MCF 10A (cell line): ENCODE measurements around the gene METRNL. TPM values are rescaled to one million over a fixed set of nuclear protein-coding genes. Genes with fewer than 3 reads are reported as not detected.

ENCODE experiments used
- BruUV-seq: library from RNA; stranded (reverse); fragments of 400-500 nt; replicated peaks from 2 replicates; lab custom pipeline; 2021; lab: Mats Ljungman, UMichigan
- CTCF ChIA-PET: fragments of 300-600 bp; sonication (Branson Sonifier 250); formaldehyde crosslinking; extraction: SDS; loops from one replicate; lab custom pipeline; 2021; ENCODE audit warnings: antibody characterized with exemption, inconsistent platforms; lab: Yijun Ruan, JAX
- POLR2A ChIA-PET: fragments of 300-600, 350-650 bp; sonication (Branson Sonifier 250); formaldehyde crosslinking; extraction: SDS; loops from one replicate; lab custom pipeline; 2020; ENCODE audit warnings: antibody characterized with exemption, inconsistent platforms; lab: Yijun Ruan, JAX
- DNase-seq: peaks from one replicate; pipeline ENCODE4 v3.0.0-alpha.2; 2018; ENCODE audit not compliant: unreplicated experiment
- H3K27ac Mint-ChIP-seq: one replicate; pipeline ENCODE4 v1.8.0; 2022; ENCODE audit warnings: mild to moderate bottlenecking, low read depth, mixed read lengths; ENCODE audit not compliant: unreplicated experiment
- H3K27me3 Mint-ChIP-seq: one replicate; pipeline ENCODE4 v1.8.0; 2022; ENCODE audit warnings: mixed read lengths; ENCODE audit not compliant: insufficient read depth, unreplicated experiment
- H3K36me3 Mint-ChIP-seq: one replicate; pipeline ENCODE4 v1.8.0; 2022; ENCODE audit warnings: mild to moderate bottlenecking, moderate library complexity, mixed read lengths; ENCODE audit not compliant: insufficient read depth, unreplicated experiment
- H3K4me1 Mint-ChIP-seq: one replicate; pipeline ENCODE4 v1.8.0; 2022; ENCODE audit warnings: mixed read lengths; ENCODE audit not compliant: insufficient read depth, unreplicated experiment
- H3K4me3 Mint-ChIP-seq: one replicate; pipeline ENCODE4 v1.8.0; 2022; ENCODE audit warnings: mild to moderate bottlenecking, moderate library complexity, mixed read lengths; ENCODE audit not compliant: unreplicated experiment
- H3K9me3 Mint-ChIP-seq: one replicate; pipeline ENCODE4 v1.8.0; 2022; ENCODE audit warnings: mixed read lengths; ENCODE audit not compliant: unreplicated experiment
- CTCF ChIP-seq: fragments of 200-600 bp; IDR thresholded peaks from one replicate; pipeline ENCODE4 v1.8.0; 2022; ENCODE audit warnings: antibody characterized with exemption, mild to moderate bottlenecking; ENCODE audit not compliant: unreplicated experiment
- intact Hi-C: fragments of 100-400 bp; cut with micrococcal nuclease; formaldehyde crosslinking; loops from 2 replicates; pipeline ENCODE4 v1.14.1; 2022
- total RNA-seq: library from RNA; stranded (reverse); gene quantifications from 2 replicates; pipeline ENCODE4 v1.2.3, GENCODE V29; 2022

The METRNL gene
- total RNA-seq, 1 experiment from 2014 or later = 14.5 TPM

- intact Hi-C loops = no loop called here
- H3K9me3 Mint-ChIP-seq = peaks cover 16% of the 10 kb centered on the region
- H3K36me3 Mint-ChIP-seq = no peaks in the 10 kb centered on the region
- no peak overlapping the region for H3K27ac Mint-ChIP-seq
- BruUV-seq = no TSS peak
- H3K4me1 Mint-ChIP-seq = no peaks in the 10 kb centered on the region
- no peak for TF ChIP-seq CTCF
- CTCF ChIA-PET = interaction anchor here (0.8 kb wide), 1 partner anchor 322 kb away, joined by 6 read pairs; no protein-coding TSS in a partner anchor
- no peak overlapping the region for H3K4me3 Mint-ChIP-seq
- peaks cover 85% of the 10 kb centered on the region for H3K27me3 Mint-ChIP-seq
- DNase-seq = no peak
- POLR2A ChIA-PET = no interaction called here
Measured at GRCh38 chr17:83142619-83143018, 63.2 kb downstream of the METRNL start.

DNA sequence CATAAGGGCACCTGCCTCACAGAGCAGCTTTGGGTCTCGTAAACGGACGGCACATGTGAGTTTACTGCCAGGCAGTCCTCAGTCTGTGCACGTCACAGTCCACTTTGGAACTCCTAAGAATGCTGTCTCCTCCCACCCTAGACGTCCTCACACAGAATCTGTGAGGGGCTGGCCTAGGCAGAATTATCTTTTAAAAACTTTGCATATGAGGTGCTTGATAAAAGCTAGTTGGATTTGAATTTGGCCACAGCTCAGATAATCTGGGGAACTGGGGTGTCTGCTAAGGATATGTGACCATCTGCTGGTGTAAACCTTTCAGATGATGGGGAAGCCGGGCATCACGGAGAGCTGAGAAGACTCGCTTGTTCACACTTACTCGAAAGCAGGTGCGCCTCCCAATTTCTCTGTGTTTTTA lies 64.4 kb downstream of the METRNL start:
- H3K4me3 Mint-ChIP-seq = no peak overlapping the region
- peaks cover 16% of the 10 kb centered on the region for H3K9me3 Mint-ChIP-seq

More for the DNA sequence above, 64.4 kb downstream of the METRNL start:
- Mint-ChIP-seq H3K27ac (no peak overlapping the region), H3K27me3 (peaks cover 85% of the 10 kb centered on the region), H3K4me1 (no peaks in the 10 kb centered on the region), H3K36me3 (no peaks in the 10 kb centered on the region)
- no peak for TF ChIP-seq CTCF
- ChIA-PET POLR2A (no interaction called here), CTCF (interaction anchor here (0.6 kb wide), 1 partner anchor 55 kb away, joined by 3 read pairs; no protein-coding TSS in a partner anchor)
- DNase-seq = no peak
- intact Hi-C loops = no loop called here
- BruUV-seq = no TSS peak

Other genes with a start within 250 kb of the METRNL start
- 0.14 TPM in 1 of 2 replicates, not detected in the other for gene ZNF750, start 239.6 kb upstream of the METRNL start, total RNA-seq